ENCODE data around the gene SACM1L.

Gene SACM1L

GRCh38 chr3:45777111-45777745, 88.0 kb downstream of the SACM1L start:
- no peak for DNase-seq (ENCODE audit: low read depth)
- H3K4me3 ChIP-seq (ENCODE audit: low read depth, low read length): no peak overlapping the region
- in situ Hi-C loops (cut with HindIII; ENCODE audit: low sequenced_read_pairs): no loop called here
- no peak for TF ChIP-seq CTCF (IDR thresholded peaks at IDR 0.05; ENCODE audit: low read depth, low read length, missing control alignments)

- H3K4me3 ChIP-seq (ENCODE audit: low read depth, low read length): no peak overlapping the region
- in situ Hi-C loops (cut with HindIII; ENCODE audit: low sequenced_read_pairs): no loop called here
- no peak for TF ChIP-seq CTCF (IDR thresholded peaks at IDR 0.05; ENCODE audit: low read depth, low read length, missing control alignments)
- DNase-seq (ENCODE audit: low read depth): no peak
Measured at GRCh38 chr3:45777746-45778386, 88.7 kb downstream of the SACM1L start.

GRCh38 chr3:45778761-45779201, 89.6 kb downstream of the SACM1L start:
- TF ChIP-seq CTCF (IDR thresholded peaks at IDR 0.05; ENCODE audit: low read depth, low read length, missing control alignments): no peak
- in situ Hi-C loops (cut with HindIII; ENCODE audit: low sequenced_read_pairs): no loop called here
- no peak overlapping the region for H3K4me3 ChIP-seq (ENCODE audit: low read depth, low read length)
- no peak for DNase-seq (ENCODE audit: low read depth)

- DNase-seq (ENCODE audit: low read depth): no peak
- no peak overlapping the region for H3K4me3 ChIP-seq (ENCODE audit: low read depth, low read length)
- in situ Hi-C loops (cut with HindIII; ENCODE audit: low sequenced_read_pairs): no loop called here
- TF ChIP-seq CTCF (IDR thresholded peaks at IDR 0.05; ENCODE audit: low read depth, low read length, missing control alignments): no peak
Measured at GRCh38 chr3:45779746-45780735, 90.8 kb downstream of the SACM1L start.

GRCh38 chr3:45781271-45781670, 92.1 kb downstream of the SACM1L start:
- H3K4me3 ChIP-seq (ENCODE audit: low read depth, low read length): no peak overlapping the region
- in situ Hi-C loops (cut with HindIII; ENCODE audit: low sequenced_read_pairs): no loop called here
- no peak for TF ChIP-seq CTCF (IDR thresholded peaks at IDR 0.05; ENCODE audit: low read depth, low read length, missing control alignments)
- no peak for DNase-seq (ENCODE audit: low read depth)

- no peak for TF ChIP-seq CTCF (IDR thresholded peaks at IDR 0.05; ENCODE audit: low read depth, low read length, missing control alignments)
- H3K4me3 ChIP-seq (ENCODE audit: low read depth, low read length): no peak overlapping the region
- in situ Hi-C loops (cut with HindIII; ENCODE audit: low sequenced_read_pairs): no loop called here
- no peak for DNase-seq (ENCODE audit: low read depth)
Measured at GRCh38 chr3:45781841-45782240, 92.6 kb downstream of the SACM1L start.
